OCI-LY3 (cell line): Measurements from ENCODE around the gene TSEN54.

Source experiments
- H2AFZ ChIP-seq: fragments of 200-600, 300-600 bp; shearing (Covaris generic); 2 replicates; pipeline ENCODE4 v1.6.0; 2014; ENCODE audit warnings: antibody characterized with exemption, low read depth, low read length
- H3K27ac ChIP-seq: fragments of 200-600, 300-600 bp; sonication (generic); 2 replicates; pipeline ENCODE4 v1.5.1; 2014; ENCODE audit warnings: mild to moderate bottlenecking, low read length, moderate library complexity, mixed read lengths
- H3K27me3 ChIP-seq: fragments of 200-600, 300-600 bp; sonication (generic); 2 replicates; pipeline ENCODE4 v1.6.1; 2014; ENCODE audit warnings: low read depth, low read length, mixed read lengths
- H3K36me3 ChIP-seq: fragments of 200-600, 300-600 bp; sonication (generic); replicated peaks from 2 replicates; pipeline ENCODE3; 2014; ENCODE audit warnings: low read depth, low read length, mixed read lengths
- H3K4me1 ChIP-seq: fragments of 300-600, 200-600 bp; sonication (generic); 2 replicates; pipeline ENCODE4 v1.6.1; 2014; ENCODE audit warnings: low read length, mixed read lengths
- H3K4me2 ChIP-seq: fragments of 200-600, 300-600 bp; sonication (generic); 2 replicates; pipeline ENCODE4 v1.6.1; 2014; ENCODE audit warnings: low read length, mixed read lengths
- H3K4me3 ChIP-seq: fragments of 300-600, 200-600 bp; sonication (generic); 2 replicates; pipeline ENCODE4 v1.5.1; 2014; ENCODE audit warnings: antibody characterized with exemption, mild to moderate bottlenecking, low read length, moderate library complexity
- H3K79me2 ChIP-seq: fragments of 300-600, 200-600 bp; shearing (Covaris generic); 2 replicates; pipeline ENCODE4 v1.6.1; 2014; ENCODE audit warnings: mild to moderate bottlenecking, low read length, mixed read lengths
- H3K9ac ChIP-seq: fragments of 300-600, 200-600 bp; shearing (Covaris generic); 2 replicates; pipeline ENCODE4 v1.6.0; 2014; ENCODE audit warnings: mild to moderate bottlenecking, low read length, moderate library complexity
- H3K9me3 ChIP-seq: fragments of 200-600, 300-600 bp; shearing (Covaris generic); 2 replicates; pipeline ENCODE4 v1.6.1; 2014; ENCODE audit warnings: low read length, mixed read lengths; ENCODE audit not compliant: insufficient read depth
- H4K20me1 ChIP-seq: fragments of 200-600, 300-600 bp; sonication (generic); 2 replicates; pipeline ENCODE4 v1.6.1; 2016; ENCODE audit warnings: low read length, mixed read lengths; ENCODE audit not compliant: insufficient read depth
- CTCF ChIP-seq: fragments of 200-600, 300-600 bp; sonication (generic); IDR thresholded peaks from 2 replicates; pipeline ENCODE4 v1.5.1; 2014; ENCODE audit warnings: antibody characterized with exemption, low read length, low read depth
- EZH2phosphoT487 ChIP-seq: fragments of 200-600 bp; shearing (Covaris generic); IDR thresholded peaks from 2 replicates; pipeline ENCODE4 v1.6.1; 2018; ENCODE audit warnings: antibody characterized with exemption, mixed run types, low read depth

TSEN54 gene

GRCh38 chr17:75472119-75472518 is 44.2 kb upstream of the TSEN54 start:
- H3K27me3 ChIP-seq = no peaks in the 10 kb centered on the region
- no peak overlapping the region for H3K27ac ChIP-seq
- peaks cover 4% of the 10 kb centered on the region for H3K36me3 ChIP-seq
- no peaks in the 10 kb centered on the region for H3K4me1 ChIP-seq
- no peaks in the 10 kb centered on the region for H4K20me1 ChIP-seq
- H3K9me3 ChIP-seq = no peaks in the 10 kb centered on the region
- no peak overlapping the region for H2AFZ ChIP-seq
- H3K9ac ChIP-seq = no peak overlapping the region
- no peak for TF ChIP-seq EZH2phosphoT487
- no peak for TF ChIP-seq CTCF
- no peak overlapping the region for H3K4me3 ChIP-seq
- no peak overlapping the region for H3K4me2 ChIP-seq
- no peaks in the 10 kb centered on the region for H3K79me2 ChIP-seq

GRCh38 chr17:75473246-75473645 is 43.1 kb upstream of the TSEN54 start:
- no peak overlapping the region for H3K4me3 ChIP-seq
- H3K79me2 ChIP-seq = no peaks in the 10 kb centered on the region
- no peak overlapping the region for H3K27ac ChIP-seq
- TF ChIP-seq EZH2phosphoT487 (no peak), CTCF (no peak)
- no peaks in the 10 kb centered on the region for H3K9me3 ChIP-seq
- H2AFZ ChIP-seq = no peak overlapping the region
- peaks cover 4% of the 10 kb centered on the region for H3K36me3 ChIP-seq
- no peak overlapping the region for H3K4me2 ChIP-seq
- no peaks in the 10 kb centered on the region for H4K20me1 ChIP-seq
- H3K9ac ChIP-seq = no peak overlapping the region
- no peaks in the 10 kb centered on the region for H3K27me3 ChIP-seq
- no peaks in the 10 kb centered on the region for H3K4me1 ChIP-seq

- H3K27me3 ChIP-seq = no peaks in the 10 kb centered on the region
- no peak overlapping the region for H3K9ac ChIP-seq
- no peaks in the 10 kb centered on the region for H3K79me2 ChIP-seq
- H3K9me3 ChIP-seq = no peaks in the 10 kb centered on the region
- no peak overlapping the region for H3K4me2 ChIP-seq
- H3K4me3 ChIP-seq = no peak overlapping the region
- H3K4me1 ChIP-seq = no peaks in the 10 kb centered on the region
- TF ChIP-seq CTCF (no peak), EZH2phosphoT487 (no peak)
- H3K27ac ChIP-seq = no peak overlapping the region
- H2AFZ ChIP-seq = no peak overlapping the region
- peaks cover 4% of the 10 kb centered on the region for H3K36me3 ChIP-seq
- no peaks in the 10 kb centered on the region for H4K20me1 ChIP-seq
Observed at GRCh38 chr17:75474736-75475135, 41.6 kb upstream of the TSEN54 start.

GRCh38 chr17:75475144-75475835 is 41.0 kb upstream of the TSEN54 start:
- H3K4me3 ChIP-seq = no peak overlapping the region
- no peaks in the 10 kb centered on the region for H4K20me1 ChIP-seq
- no peak overlapping the region for H3K9ac ChIP-seq

More at GRCh38 chr17:75475144-75475835, 41.0 kb upstream of the TSEN54 start:
- Histone ChIP-seq H3K79me2 (no peaks in the 10 kb centered on the region), H2AFZ (no peak overlapping the region), H3K4me1 (no peaks in the 10 kb centered on the region), H3K4me2 (no peak overlapping the region), H3K9me3 (no peaks in the 10 kb centered on the region), H3K36me3 (peaks cover 4% of the 10 kb centered on the region), H3K27ac (no peak overlapping the region), H3K27me3 (no peaks in the 10 kb centered on the region)
- TF ChIP-seq EZH2phosphoT487 = no peak
- TF ChIP-seq CTCF = no peak
